GM21717 (cell line): Measurements from ENCODE around the gene ZBTB9.

ENCODE experiments used
- ATAC-seq: cut with Tn5 transposase; IDR thresholded peaks from one replicate; pipeline ENCODE4 v1.9.1; 2021; ENCODE audit warnings: mild to moderate bottlenecking, moderate library complexity; ENCODE audit not compliant: unreplicated experiment

The ZBTB9 gene

DNA sequence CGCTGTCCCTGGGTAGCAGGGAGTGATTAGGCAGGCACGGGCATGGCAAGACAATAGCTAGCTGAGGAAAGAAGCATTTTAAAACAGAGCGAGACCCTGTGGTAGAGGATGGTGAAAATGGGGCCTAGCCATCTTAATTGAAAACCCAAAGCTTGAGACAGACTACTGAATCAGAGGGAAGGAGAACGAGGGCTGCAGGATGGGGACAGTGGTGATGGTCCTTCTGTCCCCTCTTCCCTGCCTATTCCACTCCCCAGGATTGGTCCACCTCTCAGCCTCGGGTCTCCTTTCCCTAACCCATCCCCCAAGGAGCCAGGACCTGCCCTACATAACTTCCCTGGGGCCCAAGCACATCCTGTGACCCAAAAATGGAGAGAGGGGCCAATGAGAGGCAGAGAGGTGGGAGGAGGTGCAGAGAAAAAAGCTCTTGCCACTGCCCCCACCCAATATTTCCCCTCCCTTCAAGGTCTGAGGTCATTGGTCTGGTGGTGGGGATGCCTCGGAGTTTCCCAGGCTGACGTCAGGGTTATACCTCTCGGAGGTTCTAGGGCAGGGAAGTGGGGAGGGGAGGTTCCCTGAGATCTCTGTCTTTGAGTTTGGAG, 35.6 kb upstream of the ZBTB9 start:
- no peak for ATAC-seq

DNA sequence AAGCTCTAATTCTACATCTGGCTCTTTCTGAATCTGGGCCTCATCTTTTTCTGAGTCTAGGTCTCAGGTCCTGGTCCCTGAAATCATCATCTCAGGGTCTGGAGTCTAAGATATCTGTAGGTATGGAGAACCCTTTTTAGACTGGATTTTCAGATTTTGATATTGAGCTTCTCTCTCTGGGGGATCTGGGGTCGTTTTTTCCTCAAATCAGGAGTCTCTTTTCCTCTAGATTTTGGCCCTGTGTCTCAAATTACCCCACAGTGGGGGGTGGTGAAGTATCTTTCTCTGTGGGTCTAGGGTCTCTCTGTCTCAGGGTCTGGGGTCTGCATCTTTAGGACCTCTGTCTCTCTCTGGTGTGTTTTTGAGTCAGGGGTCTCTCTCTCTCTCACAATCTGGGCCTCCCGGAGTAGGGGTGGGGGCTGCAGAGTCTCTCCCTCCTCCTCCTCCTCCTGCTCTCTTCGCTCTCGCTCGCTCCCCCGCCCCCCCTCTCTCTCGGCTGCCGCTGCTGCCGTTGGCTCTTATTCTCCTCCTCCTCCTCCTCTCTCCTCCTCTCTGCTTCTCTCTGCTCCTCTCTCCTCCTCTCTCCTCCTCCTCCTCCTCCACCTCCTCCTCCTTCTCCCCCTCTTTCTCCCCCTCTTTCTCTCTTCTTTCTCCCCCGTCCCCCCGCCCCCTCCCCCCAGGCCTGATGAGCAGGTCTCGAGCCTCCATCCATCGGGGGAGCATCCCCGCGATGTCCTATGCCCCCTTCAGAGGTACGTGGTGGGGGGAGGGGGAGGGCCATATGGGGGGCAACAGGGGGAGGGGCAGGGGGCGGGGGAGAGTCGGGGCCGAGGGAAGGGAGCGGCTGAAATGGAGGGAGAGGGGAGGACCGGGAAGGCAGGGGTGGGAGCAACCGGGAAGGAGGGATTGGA, 34.5 kb upstream of the ZBTB9 start, which contains the start of gene SYNGAP1:
Gene SYNGAP1, plus strand, starts transcription at position 486 of the 911 bp plus-strand sequence. Its CDS starts 200 bp downstream, at position 686.
- ATAC-seq = no peak

DNA sequence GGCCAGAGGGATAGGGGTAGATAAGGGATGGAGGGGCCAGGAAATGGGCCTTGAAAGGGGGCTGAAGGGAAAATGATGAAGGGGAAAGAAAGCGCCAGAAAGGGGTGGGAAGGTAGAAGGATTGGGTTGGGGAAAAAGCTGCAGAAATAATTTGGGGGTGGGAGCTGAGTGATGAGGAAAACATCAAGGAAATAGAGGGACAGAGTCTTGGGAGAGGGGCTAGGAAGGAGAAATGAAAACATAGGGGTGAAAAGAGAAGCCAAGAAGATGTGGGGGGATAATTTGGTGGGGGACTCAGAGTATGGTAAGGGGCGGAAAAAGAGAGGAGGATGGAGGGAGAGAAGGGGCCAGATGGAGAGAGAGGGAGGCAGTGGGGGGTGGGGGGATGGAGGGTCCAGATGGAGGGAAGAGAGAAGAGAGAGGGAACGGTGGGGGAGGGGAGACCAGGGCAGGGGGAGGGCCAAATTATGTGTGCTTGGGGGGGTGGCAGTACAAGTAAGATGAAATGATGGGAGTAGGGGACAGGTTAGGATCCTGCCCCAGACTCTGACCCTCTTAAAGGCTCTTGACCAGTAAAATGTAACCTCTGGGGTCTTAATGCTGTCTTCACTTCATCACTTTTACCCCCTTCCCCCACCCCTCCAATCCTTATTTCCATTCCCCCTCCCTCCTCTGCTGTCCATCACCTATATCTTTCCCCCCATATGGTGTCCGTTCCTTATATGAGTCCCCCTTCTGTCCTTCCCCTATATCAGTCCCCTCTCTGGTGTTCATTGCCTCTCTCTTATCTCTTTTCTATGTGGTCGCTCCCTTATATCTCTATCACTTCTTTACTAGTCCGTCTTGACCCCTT, 33.7 kb upstream of the ZBTB9 start:
- ATAC-seq = no peak

DNA sequence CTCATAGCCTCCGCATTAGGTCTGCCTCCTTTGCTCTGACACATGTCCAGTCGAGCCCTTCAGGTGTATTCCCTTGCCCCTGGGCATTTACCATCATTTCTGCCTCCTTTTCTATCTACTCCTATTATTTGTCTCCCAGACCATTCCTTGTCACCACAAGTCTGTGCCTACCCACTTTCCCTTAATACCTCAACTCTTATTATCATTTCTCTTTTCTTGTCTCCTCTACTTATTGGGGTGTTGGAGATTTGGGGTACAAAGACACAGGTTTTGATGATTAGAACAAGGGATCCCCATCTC, 33.1 kb upstream of the ZBTB9 start:
- no peak for ATAC-seq

DNA sequence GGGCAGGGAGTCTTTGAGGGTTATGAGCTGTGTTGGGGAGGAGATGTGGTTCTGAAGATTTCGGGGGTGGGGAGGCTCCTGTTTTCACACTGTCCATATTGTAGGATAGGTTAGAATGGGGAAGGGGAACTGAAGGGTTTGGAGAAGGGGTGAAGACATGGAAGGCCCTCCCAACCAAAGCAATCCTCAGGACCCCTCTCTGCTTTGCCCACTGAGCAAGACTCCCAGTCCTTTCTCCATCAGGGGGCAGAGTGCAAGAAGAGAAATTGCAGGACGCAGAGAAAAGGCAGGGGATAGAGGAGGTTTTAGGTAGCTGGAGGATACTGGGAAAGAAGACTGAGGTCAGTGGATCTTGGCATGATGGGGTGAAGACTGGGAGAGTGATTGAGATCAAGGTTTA, 30.6 kb upstream of the ZBTB9 start:
- ATAC-seq = no peak

DNA sequence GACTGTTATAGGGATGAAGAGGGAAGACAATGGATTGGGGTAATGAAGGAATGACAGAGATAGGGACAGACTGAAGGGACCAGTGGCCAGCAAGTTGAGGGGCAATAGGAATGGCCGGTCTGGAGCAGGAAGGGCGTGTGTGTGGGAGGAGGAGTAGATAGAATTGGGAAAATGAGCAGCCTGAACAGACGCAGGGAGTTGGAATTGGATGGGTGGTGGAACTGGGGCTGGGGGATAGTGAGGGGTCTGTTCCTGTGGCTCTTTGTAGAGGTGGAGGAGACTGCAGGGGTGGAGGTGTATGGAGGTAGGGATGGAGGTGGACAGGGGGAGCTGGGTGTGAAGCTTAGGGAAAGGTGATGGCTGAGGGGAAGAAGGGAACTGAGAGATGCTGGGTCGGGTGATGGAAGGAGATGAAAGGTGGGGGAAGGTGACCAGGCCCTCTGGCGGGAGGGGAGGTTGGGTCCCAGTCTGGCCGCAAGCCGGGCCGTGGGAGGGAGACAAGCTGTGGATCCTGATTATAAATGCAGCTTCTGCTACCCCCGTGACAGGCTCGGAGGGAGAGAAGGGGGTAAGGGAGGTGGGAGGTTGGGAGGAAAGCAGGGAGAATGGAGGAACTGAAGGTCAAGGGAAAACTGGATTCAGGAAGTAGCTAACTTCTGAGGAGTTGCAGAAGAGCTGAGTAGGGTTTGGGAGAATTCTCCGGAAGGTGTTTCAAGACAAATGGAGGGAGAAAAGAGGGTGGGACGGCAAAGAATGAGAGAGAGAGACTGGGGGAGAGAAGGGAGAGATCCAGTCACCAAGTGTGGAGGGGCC, 29.3 kb upstream of the ZBTB9 start:
- ATAC-seq = no peak

DNA sequence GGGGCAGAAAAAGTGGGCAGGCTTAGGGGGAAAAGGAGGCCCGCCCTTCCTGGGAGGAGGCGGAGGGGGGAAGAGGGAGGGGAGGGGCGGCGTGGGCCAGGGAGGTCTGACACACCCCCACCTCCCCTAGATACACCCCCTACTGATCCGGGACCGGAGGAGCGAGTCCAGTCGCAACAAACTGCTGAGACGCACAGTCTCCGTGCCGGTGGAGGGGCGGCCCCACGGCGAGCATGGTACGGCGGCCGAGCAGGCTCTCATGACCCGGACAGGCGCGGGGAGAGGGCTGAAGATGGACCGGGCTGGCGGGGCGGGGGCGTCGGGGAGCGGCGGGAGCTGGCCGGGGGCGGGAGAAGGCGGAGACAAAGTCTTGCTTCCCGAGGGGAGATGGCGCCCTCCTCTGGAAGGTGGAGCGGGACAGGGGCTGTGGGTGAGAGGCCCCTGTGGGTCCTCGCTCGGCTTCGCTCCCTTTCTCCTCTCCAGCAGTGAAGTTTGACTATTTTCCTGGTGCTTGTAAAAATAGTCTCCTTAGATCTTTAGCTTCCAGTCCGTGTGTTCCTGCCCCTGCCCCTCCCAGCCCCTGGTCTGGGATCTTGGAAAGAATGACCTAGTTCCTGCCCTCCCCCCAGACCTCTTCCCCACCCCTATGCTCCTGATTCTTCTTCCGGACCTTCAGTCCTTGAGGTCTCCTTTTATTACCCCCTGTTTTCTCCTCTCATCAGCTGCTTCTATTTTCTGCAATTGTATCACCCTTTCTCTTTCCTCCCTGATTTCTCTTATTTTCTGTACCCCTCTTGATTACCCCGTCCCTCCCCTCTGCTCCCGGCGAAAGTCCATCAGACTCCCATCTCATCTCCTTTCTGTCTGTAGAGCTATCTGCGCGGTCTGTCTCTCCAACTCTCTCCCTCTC, 28.5 kb upstream of the ZBTB9 start:
- ATAC-seq = no peak

DNA sequence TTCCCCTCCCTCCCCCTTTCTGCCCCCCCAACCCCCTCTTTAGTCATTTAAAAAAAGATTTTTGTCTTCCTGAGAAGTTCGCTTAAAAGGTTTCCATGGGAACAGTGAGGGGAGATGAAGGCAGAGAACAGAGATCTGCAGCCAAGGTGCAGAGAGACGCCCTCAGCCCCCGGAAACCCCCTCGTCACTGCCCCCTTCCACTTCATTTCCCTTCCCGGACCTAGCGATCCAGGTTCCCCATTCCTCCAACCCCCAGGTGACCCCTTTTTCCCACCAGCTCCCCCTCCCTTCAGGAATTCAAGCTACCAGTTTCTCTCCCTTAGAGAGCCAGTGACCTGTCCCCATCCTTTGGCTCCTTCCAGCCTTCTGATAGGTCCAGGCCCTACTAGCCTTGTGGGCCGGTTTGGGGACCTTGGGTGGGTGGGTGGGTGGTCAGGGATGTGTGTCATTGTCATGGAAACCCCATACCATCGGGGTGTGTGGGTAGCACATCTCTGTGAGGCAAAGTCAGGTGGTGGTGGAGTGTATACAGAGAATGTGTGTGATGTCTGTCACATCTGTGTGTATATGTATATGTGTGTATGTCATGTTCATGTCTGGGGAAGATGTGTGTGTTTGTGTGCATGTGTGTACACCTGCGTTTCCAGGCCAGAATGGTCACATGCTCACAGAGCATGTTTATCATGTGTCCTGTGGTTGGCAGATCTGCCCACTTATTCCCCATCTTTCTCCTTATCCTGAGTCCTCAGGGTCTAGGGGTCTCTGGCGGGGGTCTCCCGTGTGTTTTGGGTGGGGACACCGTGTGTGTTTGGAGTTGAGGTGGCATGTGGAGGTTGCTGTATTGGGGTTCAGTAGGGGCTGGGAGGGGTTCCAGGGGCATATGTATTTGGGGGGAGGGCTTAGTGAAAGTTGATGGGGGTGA, 27.5 kb upstream of the ZBTB9 start:
- ATAC-seq = no peak

DNA sequence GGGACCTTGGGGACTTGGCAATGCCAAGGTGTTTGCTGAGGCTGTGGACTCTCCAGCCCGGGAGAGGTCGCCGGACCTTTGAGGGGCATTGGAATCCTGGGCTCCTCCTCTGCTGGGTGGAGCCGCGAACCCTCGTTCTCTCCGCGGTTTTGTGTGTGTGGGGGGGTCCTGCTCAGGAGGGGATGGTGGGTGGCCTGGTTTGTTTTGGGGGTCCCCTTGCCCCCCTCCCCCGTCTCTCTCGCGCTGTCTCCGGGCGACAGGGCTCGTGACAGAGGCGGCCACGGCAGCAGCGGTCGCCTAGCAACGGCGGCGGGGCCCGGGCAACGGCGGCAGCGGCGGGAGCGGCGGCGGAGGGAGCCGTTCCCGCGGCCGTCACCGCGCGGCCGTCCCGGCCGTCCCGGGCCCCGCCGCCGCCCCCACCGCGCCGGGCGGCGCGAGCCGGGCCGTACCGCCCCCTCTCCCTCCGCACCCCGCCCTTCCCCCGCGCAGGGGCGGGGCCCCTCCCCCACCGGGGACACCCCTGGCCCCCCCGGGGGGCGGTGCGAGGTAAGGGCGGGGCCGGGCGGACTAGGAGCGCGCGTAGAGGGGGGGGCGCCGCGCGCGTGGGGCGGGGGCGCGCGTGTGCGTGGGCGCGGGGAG, 26.7 kb upstream of the ZBTB9 start:
- no peak for ATAC-seq

DNA sequence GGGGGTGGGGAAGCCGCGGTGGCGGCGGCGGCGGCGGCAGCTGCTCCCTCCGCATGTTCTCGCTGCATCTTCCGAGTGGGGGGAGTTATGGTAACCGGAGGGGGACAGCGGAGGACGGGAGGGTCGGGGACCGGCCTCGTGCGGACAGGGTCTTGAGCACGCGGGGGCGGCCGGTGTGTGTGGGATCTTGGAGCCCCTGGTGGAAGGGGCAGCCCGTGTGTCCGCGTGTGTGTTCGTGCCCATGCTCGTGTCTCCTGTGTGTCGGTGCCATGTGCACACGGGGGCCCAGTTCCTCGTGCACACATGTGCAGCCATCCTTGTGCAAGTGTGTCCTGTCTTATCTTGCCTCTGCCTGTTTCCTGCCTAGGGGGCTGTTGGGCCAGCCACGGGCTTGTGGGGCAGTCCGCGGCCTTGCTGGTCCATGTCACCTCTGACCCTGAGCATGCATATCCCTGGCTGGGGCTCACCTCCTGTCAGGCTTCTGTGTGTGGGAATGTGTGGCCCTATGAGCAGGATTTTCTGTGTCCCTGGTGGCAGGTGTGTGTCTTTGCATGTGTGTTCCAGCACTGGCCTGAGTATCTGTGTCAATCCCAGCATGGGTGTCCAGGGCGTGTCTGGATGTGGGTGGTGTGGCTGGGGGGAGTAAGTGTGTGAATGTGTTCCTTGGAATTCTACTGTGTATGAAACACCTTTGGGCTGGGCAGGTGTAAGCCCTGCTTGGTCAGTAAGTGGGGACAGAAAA, 26.0 kb upstream of the ZBTB9 start:
- ATAC-seq = no peak

DNA sequence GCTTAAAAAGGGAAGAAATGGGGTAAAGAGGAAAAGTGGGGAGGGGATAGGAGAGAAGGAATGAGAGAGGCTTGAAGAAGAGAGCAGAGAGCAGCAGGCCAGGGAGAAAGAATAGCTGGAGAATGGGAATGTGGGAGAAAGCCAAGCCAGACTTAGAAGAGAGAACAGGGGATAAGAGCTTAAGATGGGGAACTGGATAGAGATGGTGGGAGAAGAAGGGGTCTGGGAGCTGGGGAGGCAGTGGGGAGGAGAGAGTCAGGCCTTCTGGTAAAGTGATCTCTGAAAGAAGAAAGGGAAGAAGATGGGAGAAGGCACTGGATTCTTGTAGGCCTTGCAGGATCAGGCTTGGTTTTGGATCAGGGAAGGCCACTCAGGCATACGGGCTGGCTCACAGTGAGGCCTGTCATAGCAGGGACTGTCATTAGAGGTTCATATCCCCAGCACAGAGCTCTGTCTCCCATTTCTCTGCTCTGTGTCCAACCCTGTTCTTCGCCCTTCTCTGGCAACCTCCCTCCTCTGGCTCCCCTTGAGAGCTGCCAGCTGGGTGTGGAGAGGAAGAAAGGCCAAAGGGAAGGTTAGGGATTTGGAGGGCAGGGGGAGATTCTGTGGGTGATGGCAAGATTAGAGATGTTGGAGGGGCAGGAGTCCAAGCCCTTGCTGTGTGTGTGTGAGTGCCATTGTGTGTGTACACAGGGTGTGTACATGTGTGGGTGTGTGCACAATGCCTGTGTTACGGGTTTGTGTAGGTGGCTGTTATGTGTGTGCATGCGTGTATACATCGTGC, 25.2 kb upstream of the ZBTB9 start:
- no peak for ATAC-seq

DNA sequence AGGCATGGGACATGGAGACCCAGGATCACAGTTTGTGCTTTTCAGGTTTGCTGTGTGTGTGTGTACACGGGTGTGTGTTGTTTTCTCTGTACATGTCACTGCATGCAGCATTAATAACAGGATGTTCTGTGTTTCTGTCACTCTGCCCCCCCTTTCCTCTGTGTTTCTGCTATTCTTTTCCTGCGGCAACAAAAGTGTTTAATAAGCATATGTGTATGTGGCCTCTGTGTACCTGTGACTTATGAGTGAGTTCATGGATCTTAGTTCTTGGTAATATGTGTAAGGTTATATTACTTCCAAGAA, 24.7 kb upstream of the ZBTB9 start:
- no peak for ATAC-seq

DNA sequence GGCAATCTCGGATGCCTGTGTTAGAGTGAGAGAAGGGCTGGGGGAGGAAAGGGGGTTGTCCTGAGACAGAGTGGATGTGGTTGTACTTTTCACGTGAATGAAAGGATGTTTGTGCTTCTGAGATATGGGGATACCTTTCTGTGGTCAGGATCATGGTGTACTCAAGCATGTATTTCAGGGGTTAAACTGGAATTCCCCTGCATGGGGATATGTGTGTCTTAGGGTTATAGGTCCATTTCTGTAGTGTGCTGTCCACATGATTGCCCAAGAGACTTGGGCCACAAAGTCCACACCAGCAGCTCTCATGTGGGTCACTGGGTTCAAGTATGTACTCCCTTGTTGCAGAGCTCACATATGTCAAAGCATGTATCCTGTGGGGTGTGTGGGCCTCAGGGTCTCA, 24.0 kb upstream of the ZBTB9 start:
- no peak for ATAC-seq

DNA sequence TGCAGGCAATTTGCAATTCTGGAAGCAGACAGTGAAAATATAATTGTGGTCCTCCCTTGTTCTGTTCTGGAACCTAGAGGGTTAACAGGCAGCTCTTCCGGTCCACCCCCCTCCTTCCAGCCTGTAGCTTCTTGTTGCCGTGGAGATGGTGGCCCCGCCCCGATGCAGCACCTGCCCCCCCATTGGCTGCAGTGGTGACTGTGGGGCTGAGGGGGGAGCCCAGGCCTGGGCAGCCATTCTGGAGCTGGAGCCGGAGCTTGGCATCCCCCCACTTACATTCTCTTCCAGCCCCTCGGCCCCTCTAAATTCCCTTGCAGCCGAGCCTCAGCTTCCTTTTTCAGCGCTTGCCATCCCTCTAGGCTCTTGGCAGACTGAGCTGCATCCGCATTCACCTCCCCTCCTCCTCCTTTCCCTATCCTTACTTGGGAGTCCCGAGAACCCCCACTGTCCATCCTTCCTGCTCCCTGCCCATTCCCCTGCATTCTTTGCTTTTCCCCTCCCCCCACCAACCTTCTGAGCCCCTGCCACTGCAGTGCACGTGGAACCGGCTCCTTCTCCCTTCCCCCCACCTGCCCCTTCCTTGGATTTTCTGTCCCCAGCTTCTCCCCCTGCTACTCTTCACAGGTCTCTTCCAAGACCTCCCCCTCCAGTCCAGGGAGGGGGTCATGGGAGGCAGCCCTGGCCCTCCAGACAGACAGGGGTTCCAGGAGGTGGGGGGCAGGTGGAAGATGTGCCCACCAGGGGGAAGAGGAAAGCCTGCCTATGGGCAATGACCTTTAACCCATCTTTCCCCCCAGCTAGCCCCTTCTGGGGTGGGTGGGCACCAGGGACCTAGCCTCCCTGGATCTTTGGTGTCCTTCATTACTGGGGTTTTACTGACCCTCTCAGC, 23.1 kb upstream of the ZBTB9 start:
- no peak for ATAC-seq

DNA sequence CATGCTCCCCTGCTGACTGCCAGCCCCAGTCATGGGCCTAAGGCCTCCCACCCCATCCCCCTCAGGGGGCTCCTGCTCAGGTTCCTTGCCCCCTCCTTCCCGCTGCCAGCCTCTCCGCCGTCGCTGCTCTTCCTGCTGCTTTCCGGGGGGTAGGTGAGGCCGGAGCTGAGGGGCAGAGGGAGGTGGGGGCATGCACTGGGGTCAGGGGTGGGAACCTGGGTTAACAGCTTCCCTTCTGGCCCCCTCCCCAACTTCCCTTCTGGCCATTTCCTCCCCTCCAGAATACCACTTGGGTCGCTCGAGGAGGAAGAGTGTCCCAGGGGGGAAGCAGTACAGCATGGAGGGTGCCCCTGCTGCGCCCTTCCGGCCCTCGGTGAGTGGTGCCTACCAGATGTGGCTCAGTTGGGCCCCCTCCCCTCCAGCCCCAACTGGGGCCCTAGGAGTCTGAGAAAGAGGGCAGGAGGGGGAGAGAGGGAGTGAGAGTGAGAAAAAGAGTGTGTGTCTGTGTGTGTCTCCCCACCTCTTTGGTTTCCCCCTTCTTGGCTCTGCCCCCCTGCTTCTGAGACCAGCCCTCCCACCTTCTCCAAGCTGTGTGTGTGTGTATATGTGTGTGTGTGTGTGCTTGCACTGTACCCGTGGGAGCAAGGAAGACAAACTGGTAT, 22.4 kb upstream of the ZBTB9 start:
- no peak for ATAC-seq
